HFFc6 (cell line): ENCODE data around the gene PLIN1. TPM values are rescaled to one million over a fixed set of nuclear protein-coding genes. Genes with fewer than 3 reads are reported as not detected.

Source experiments
- DNase-seq: peaks from one replicate; pipeline ENCODE4 v3.0.0-alpha.2; 2018
- H3K27ac Mint-ChIP-seq: 2 replicates; pipeline ENCODE4 v1.8.0; 2020; ENCODE audit warnings: mild to moderate bottlenecking, mixed read lengths
- H3K27me3 Mint-ChIP-seq: 2 replicates; pipeline ENCODE4 v1.8.0; 2021; ENCODE audit warnings: mild to moderate bottlenecking, moderate library complexity, mixed read lengths; ENCODE audit not compliant: insufficient read depth
- H3K36me3 Mint-ChIP-seq: 2 replicates; pipeline ENCODE4 v1.8.0; 2021; ENCODE audit warnings: low read depth, mixed read lengths
- H3K4me1 Mint-ChIP-seq: 2 replicates; pipeline ENCODE4 v1.8.0; 2020; ENCODE audit warnings: low read depth, mixed read lengths
- H3K4me3 Mint-ChIP-seq: 2 replicates; pipeline ENCODE4 v1.8.0; 2020; ENCODE audit warnings: mild to moderate bottlenecking, moderate library complexity, mixed read lengths
- H3K9me3 Mint-ChIP-seq: 2 replicates; pipeline ENCODE4 v1.8.0; 2020; ENCODE audit warnings: mild to moderate bottlenecking, mixed read lengths
- CTCF ChIP-seq: fragments of 200-600 bp; sonication (generic); IDR thresholded peaks from 2 replicates; pipeline ENCODE4 v1.5.0; 2021; ENCODE audit warnings: antibody characterized with exemption, mild to moderate bottlenecking
- total RNA-seq, 6 experiments: library from RNA; stranded (reverse); fragmentation: NEBNext Ultra II Directional; extraction: Animal tissue kit (Norgen Biotek cat#: 25700); gene quantifications; 2 replicates in 1 of 6; 3 replicates in 5 of 6; pipeline ENCODE4 v1.2.3, GENCODE V29; 2021

The PLIN1 gene
- total RNA-seq, 6 experiments from 2014 or later: not detected

DNA sequence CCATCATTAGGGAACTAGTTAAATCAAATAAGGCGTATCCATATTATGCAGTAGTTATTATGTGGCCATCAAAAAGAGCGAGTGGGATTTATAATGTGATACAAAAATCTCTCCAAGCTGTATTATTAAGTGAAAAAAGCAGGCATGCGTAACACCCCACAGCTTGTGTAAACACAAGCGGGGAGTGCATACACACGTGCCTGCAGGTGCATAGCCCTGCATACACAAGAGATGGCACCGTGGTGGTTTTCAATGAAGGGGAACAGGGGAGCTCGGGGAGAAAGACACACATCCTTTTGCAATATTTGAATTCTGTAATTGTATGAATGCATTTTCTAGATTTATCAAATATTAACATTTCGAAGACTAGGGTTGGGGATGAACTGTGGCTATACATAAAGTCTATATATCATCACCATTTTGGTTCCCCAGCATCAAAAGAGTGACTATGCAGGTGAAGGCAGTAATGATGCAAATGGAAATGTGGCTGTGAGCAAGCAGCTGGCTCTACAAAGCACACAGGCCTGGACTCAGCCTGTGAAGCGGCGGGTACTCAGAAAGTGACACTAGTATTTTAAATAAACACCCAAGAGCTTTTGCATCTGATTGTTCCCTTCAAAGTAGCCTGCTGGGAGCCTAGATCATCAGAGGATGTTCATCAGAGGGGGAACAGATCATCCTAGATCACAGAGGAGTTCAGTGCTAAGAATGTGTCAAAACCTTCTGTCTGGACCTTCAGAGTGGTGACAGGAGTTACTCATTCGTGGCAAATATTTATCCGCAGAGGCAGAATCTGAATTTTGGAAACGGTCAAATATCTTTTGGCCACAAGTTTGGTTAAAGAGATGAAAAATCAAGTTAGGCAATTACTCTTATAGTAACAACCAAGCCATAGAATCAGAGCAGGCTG, 14.5 kb downstream of the PLIN1 start:
- Mint-ChIP-seq H3K4me1 (peaks cover 40% of the 10 kb centered on the region), H3K27me3 (no peaks in the 10 kb centered on the region; the same call in 1 of the 2 replicates), H3K9me3 (no peaks in the 10 kb centered on the region), H3K36me3 (peaks cover 13% of the 10 kb centered on the region), H3K27ac (peak overlapping the region; percentile 78), H3K4me3 (peak overlapping the region; percentile 67)
- no peak for TF ChIP-seq CTCF
- no peak for DNase-seq

GRCh38 chr15:89662893-89663626, 16.1 kb downstream of the PLIN1 start:
- no peaks in the 10 kb centered on the region; the same call in 1 of the 2 replicates for H3K27me3 Mint-ChIP-seq

GRCh38 chr15:89660556-89660955, 18.6 kb downstream of the PLIN1 start:
- peaks cover 64% of the 10 kb centered on the region for H3K4me1 Mint-ChIP-seq
- H3K27ac Mint-ChIP-seq: peak overlapping the region; percentile 45; the same call in 1 of the 2 replicates
- H3K36me3 Mint-ChIP-seq: peaks cover 20% of the 10 kb centered on the region
- H3K27me3 Mint-ChIP-seq: no peaks in the 10 kb centered on the region; the same call in 1 of the 2 replicates
- no peak for DNase-seq
- TF ChIP-seq CTCF: no peak
- H3K9me3 Mint-ChIP-seq: no peaks in the 10 kb centered on the region
- no peak overlapping the region for H3K4me3 Mint-ChIP-seq

More at GRCh38 chr15:89662893-89663626, 16.1 kb downstream of the PLIN1 start:
- peaks cover 47% of the 10 kb centered on the region for H3K4me1 Mint-ChIP-seq
- H3K9me3 Mint-ChIP-seq: no peaks in the 10 kb centered on the region
- TF ChIP-seq CTCF: no peak
- peaks cover 20% of the 10 kb centered on the region for H3K36me3 Mint-ChIP-seq
- H3K4me3 Mint-ChIP-seq: peak overlapping the region; percentile 87
- peak overlapping the region; percentile 97 for H3K27ac Mint-ChIP-seq
- peak; percentile 96 for DNase-seq

DNA sequence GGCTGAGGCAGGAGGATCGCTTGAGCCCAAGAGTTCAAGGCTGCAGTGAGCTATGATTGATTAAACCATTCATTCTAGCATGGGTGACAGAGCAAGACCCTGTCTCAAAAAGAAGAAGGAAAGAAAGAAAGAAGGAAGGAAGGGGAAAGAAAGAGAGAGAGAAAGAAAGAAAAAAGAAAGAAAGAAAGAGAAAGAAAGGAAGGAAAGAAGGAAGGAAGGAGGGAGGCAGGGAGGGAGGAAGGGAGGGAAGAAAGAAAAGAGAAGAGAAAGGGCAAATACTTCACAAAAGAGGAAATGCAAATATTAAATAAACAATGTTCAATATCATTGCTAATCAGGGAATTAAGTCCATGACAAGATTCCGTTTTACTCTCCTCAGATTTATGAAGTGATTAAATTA, 19.9 kb downstream of the PLIN1 start:
- no peak overlapping the region for H3K4me3 Mint-ChIP-seq
- H3K4me1 Mint-ChIP-seq: peaks cover 61% of the 10 kb centered on the region
- H3K27me3 Mint-ChIP-seq: peaks cover under 1% of the 10 kb centered on the region
- no peak for DNase-seq
- TF ChIP-seq CTCF: no peak
- H3K9me3 Mint-ChIP-seq: no peaks in the 10 kb centered on the region
- H3K27ac Mint-ChIP-seq: no peak overlapping the region
- H3K36me3 Mint-ChIP-seq: peaks cover 20% of the 10 kb centered on the region

DNA sequence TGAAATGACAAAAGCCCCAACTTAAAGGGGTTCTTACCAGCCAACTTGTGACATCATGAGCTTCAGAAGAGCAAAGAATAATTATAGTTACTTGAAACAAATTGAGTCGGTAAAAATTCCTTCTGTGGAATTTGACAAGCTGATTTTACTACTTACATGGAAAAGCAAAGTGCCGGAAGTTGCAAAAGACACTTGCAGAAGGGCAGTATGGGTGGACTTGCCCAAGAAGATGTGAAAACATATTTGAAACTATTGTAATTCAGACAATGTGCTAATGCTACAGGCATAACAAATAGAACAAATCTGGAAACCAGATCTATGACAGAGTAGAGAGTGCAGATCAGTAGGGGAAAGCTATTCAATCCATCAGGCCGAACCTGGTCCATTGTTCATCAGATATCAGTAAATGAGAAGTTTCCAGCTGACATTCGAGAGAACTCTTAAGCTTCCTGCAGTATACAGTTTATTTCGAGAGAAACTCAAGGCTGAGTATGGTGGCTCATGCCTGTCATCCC, 21.4 kb downstream of the PLIN1 start:
- H3K27me3 Mint-ChIP-seq: peaks cover 4% of the 10 kb centered on the region
- no peak overlapping the region for H3K27ac Mint-ChIP-seq
- H3K9me3 Mint-ChIP-seq: no peaks in the 10 kb centered on the region
- peaks cover 63% of the 10 kb centered on the region for H3K4me1 Mint-ChIP-seq
- no peak for DNase-seq
- TF ChIP-seq CTCF: no peak
- no peak overlapping the region for H3K4me3 Mint-ChIP-seq
- H3K36me3 Mint-ChIP-seq: peaks cover 25% of the 10 kb centered on the region
